ENCODE data around the gene GPRIN3. TPM values are rescaled to one million over a fixed set of nuclear protein-coding genes. Genes with fewer than 3 reads are reported as not detected.

Gene GPRIN3
- total and polyA plus RNA-seq, 8 donors: 1.6 to 14.1 (median 2.5) TPM

DNA sequence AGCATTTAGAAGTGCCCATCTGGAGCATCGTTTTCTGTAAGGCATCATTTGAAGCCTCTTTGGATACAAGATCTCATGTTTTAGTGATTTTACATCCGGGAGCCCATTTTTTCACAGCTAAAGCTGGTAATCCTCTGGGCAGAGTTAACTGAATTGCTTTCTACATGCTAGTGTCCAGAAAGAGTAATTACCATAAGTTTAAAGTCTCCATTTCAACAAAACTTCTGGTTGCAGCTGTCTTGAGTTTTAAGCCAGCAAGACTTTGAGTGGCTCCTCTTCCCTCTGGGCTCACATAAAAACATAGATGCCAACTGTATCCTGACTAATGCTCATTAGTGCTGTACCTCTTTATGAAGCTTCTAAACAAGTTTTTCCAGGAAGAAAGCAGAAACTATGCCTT, 65.4 kb downstream of the GPRIN3 start:
- Histone ChIP-seq H3K4me3 (no peak overlapping the region), H3K9me3 (no peaks in the 10 kb centered on the region)
- no peak for ATAC-seq

GRCh38 chr4:89230271-89230670, 77.3 kb downstream of the GPRIN3 start:
- Histone ChIP-seq H3K4me1 (no peaks in the 10 kb centered on the region), H3K4me3 (no peak overlapping the region), H3K27me3 (no peaks in the 10 kb centered on the region), H3K9me3 (no peaks in the 10 kb centered on the region), H3K27ac (no peak overlapping the region), H3K36me3 (no peaks in the 10 kb centered on the region)
- intact Hi-C loops (cut with DNase I): no loop called here
- ATAC-seq (no peak), DNase-seq (no peak)
- TF ChIP-seq CTCF (IDR thresholded peaks at IDR 0.05): no peak

More for the DNA sequence above, 65.4 kb downstream of the GPRIN3 start:
- H3K4me1 ChIP-seq: no peaks in the 10 kb centered on the region
- TF ChIP-seq CTCF (IDR thresholded peaks at IDR 0.05): no peak
- no peak overlapping the region for H3K27ac ChIP-seq
- no peaks in the 10 kb centered on the region for H3K36me3 ChIP-seq
- intact Hi-C loops (cut with DNase I): no loop called here
- DNase-seq: no peak
- H3K27me3 ChIP-seq: no peaks in the 10 kb centered on the region

- Histone ChIP-seq H3K27me3 (no peaks in the 10 kb centered on the region), H3K36me3 (no peaks in the 10 kb centered on the region), H3K27ac (no peak overlapping the region), H3K9me3 (no peaks in the 10 kb centered on the region), H3K4me1 (no peaks in the 10 kb centered on the region), H3K4me3 (no peak overlapping the region)
- intact Hi-C loops (cut with DNase I): loop anchor here in 1 of 2 donors (5.0 kb wide), 1 partner anchor 205 kb away; no protein-coding TSS in a partner anchor
- DNase-seq: peak in 3 of 4 donors; percentile 60 to 81 (median 76)
- peak; percentile 72 to 75 for TF ChIP-seq CTCF (IDR thresholded peaks at IDR 0.05)
- ATAC-seq: peak; percentile 100
These were observed 80.7 kb downstream of the GPRIN3 start for GRCh38 chr4:89226665-89227574.

- Histone ChIP-seq H3K9me3 (no peaks in the 10 kb centered on the region), H3K36me3 (no peaks in the 10 kb centered on the region), H3K4me3 (no peak overlapping the region), H3K27ac (no peak overlapping the region), H3K27me3 (no peaks in the 10 kb centered on the region), H3K4me1 (no peaks in the 10 kb centered on the region)
- intact Hi-C loops (cut with DNase I): no loop called here
- ATAC-seq: no peak
- DNase-seq: no peak
- no peak for TF ChIP-seq CTCF (IDR thresholded peaks at IDR 0.05)
These were observed 85.4 kb downstream of the GPRIN3 start for GRCh38 chr4:89222170-89222569.

- no peak for ATAC-seq
- Histone ChIP-seq H3K4me3 (no peak overlapping the region), H3K27ac (no peak overlapping the region), H3K27me3 (no peaks in the 10 kb centered on the region), H3K9me3 (no peaks in the 10 kb centered on the region), H3K36me3 (no peaks in the 10 kb centered on the region), H3K4me1 (no peaks in the 10 kb centered on the region)
- intact Hi-C loops (cut with DNase I): no loop called here
- no peak for TF ChIP-seq CTCF (IDR thresholded peaks at IDR 0.05)
- no peak for DNase-seq
These were observed 86.3 kb downstream of the GPRIN3 start for GRCh38 chr4:89221167-89221867.

All from left lung (tissue), 10 donors.